GM08714 (cell line): ENCODE data around the gene DTX1.

Experiments
- H3K4me3 ChIP-seq: fragments of 200-500 bp; sonication (Bioruptor generic); 2 replicates; pipeline ENCODE4 v1.5.1; 2014; ENCODE audit warnings: mild to moderate bottlenecking, low read length, inconsistent platforms
- ZNF274 ChIP-seq: IDR thresholded peaks from 2 replicates; pipeline ENCODE4 v1.6.1; 2012; ENCODE audit warnings: mild to moderate bottlenecking, low read depth, low read length

DTX1 gene

DNA sequence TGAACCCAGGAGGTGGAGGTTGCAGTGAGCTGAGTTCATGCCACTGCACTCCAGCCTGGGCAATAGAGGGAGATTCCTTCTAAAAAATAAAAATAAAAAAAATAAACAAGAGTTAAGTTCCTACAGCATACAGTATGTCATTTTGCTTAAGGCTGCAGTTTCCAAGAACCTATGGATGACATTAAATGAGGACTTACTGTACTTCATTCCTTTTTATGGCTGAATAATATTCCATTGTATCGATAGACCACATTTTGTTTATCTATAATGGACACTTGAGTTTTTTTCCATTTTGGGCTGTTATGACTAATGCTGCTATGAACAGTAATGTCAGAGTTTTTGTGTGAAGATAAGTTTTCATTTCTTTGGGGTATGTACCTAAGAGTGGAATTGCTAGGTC lies 61.6 kb downstream of the DTX1 start:
- TF ChIP-seq ZNF274 = no peak
- no peak overlapping the region for H3K4me3 ChIP-seq

DNA sequence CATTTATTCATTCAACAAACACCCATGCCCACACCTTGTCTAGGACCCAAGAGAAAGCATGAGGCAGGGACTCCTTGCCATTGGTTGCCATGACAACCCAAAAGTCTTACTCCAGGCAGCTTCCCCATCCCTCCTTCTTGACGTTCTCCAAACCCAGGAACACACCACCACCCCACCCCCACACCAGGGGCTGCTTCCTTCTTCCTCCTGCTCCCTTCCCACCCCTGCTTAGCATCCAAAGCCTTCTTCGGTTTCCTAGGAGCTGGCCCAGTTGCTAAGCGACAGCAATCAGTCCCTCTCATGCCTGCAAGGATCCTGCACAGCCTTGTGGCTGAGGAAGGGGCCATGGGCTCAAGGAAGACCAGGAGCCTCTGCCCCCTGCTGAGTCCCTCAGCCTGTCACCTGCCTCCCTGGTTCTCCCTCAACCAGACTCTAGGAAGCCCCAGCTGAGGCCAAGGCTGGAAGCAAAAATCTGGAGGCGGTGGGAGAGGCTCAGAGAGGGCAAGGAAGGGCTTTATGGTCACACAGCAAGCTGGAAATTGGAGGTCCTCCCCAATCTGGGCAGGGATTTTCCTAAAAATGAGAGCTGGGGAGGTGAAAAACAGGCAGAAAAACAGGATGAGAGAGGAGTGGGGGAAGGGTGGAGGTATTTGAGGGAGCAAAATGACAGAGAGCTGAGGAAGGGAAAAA lies 63.6 kb downstream of the DTX1 start:
- TF ChIP-seq ZNF274 = no peak
- H3K4me3 ChIP-seq = no peak overlapping the region

DNA sequence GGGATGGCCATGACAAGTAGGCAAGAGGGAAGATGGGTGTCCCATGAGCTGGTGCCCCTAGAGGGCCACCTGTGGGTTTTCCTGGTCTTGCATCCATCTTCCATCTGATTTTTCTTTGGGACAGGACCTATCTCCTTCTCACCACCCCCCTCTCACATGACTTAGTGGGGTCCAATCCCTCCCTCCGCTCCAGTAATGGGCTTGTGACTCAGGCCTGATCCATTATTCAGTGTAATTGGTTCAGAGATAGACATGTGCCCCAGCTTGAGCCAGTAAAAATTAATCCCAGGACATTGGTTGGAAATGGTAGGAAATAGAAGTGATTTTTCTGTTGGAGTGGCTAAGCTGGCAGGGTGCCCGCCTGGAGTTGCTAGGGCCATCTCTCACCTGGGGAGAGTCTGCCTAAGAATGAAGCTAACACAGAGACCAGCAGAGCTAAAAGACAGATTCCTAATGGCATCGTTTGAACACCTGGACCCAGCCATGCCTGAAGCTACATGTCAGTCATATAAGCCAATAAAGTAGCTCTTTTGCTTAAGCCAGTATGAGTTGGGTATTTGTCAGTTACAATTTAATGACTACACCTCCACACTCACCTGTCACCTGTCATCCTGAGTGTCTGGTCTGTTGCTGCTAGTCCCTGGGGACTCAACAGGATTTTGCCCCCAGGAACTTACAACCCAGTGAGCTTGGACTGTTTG lies 64.3 kb downstream of the DTX1 start:
- H3K4me3 ChIP-seq = no peak overlapping the region
- TF ChIP-seq ZNF274 = no peak

DNA sequence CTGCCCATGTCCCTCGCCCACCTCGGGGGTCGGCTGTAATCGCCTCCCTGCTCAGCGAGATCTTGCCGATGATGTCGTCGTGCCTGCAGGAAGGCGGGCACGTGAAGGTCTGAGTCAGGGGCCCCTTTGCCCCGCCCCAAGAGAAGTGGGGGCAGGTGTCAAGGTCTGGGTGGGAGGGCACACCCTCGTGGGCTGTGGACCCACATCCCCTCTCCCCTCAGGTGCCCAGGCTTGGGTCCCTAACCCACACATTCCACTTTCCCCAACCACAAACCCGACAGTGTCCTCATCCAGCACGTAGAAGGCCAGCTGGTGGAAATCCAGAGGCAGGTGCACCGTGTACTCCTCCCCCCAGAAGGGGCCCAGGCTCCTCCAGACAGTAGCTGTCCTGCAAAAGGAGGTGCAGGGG lies 71.3 kb downstream of the DTX1 start:
- H3K4me3 ChIP-seq = no peak overlapping the region
- TF ChIP-seq ZNF274 = no peak

GRCh38 chr12:113128802-113129663 lies 72.5 kb downstream of the DTX1 start:
- TF ChIP-seq ZNF274 = no peak
- no peak overlapping the region for H3K4me3 ChIP-seq

GRCh38 chr12:113129664-113130456 lies 73.3 kb downstream of the DTX1 start:
- no peak overlapping the region for H3K4me3 ChIP-seq
- TF ChIP-seq ZNF274 = no peak

DNA sequence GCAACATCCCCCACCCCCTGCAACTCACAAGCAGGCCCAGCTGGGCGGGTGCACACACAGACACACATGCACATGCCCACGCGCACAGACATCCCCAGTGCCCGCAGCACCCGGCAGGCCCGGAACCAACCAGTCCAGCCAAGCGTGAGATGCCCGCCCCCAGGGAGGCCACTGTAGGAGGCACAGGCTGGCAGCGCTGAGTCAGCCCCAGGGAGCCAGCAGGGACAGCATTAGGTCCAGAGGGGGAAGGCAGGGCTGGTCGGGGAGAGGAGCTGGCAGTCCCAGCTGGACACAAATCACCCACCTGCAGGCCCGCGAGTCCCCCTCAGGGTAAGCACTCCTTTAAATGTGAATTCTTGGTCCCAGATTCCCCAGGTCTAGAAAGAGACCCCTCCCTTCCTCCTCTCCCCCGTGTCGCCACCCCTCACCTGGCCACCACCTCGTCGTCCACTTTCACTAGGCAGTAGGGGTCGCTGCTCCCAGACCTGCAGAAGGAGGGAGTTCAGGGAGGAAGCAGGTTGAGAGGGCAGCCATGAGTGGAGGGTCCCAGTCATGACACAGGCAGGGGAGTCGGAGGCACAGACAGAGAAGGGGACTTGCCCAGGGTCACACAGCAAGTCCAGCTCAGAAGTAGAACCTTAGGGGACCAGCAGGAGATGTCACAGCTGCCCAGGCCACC lies 74.1 kb downstream of the DTX1 start:
- no peak overlapping the region for H3K4me3 ChIP-seq
- no peak for TF ChIP-seq ZNF274

DNA sequence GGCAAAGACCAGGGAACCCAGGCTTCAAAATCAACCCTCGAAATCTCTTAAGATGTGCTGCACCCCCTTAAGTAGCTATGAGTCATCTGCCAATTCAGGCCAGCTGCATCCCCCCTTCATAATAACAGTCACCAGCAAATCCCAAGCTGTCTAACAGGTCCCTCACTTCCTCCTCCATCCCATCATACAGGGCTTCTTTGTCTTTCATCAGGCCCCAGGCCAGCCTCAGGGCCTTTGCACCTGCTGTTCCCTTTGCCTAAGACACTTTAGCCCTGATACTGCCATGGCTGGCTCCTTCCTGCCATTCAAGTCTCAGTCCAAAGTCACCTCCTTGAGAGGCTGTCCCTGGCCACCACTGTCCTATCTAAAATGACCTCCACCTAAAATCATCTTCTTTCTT lies 75.0 kb downstream of the DTX1 start:
- TF ChIP-seq ZNF274 = no peak
- no peak overlapping the region for H3K4me3 ChIP-seq

DNA sequence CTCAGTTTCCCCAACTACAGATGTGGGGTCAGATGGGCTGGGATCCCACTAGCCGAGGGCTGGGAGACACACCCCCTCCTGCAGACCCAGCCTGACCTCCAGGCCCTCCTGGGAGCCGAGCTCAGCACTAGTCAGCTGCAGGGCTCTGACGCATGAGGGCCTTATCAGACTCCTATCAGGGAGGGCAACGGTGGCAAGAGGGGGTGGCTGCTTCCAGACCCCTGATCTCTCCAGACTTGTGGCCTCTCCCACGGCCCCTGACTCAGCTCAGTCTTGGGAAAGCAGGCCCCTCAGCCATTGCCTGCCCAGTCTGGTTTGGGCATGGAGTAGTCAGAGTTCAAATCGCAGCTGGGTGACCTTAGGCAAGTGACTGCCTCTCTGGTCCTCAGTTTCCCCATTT lies 76.5 kb downstream of the DTX1 start:
- no peak overlapping the region for H3K4me3 ChIP-seq
- TF ChIP-seq ZNF274 = no peak

DNA sequence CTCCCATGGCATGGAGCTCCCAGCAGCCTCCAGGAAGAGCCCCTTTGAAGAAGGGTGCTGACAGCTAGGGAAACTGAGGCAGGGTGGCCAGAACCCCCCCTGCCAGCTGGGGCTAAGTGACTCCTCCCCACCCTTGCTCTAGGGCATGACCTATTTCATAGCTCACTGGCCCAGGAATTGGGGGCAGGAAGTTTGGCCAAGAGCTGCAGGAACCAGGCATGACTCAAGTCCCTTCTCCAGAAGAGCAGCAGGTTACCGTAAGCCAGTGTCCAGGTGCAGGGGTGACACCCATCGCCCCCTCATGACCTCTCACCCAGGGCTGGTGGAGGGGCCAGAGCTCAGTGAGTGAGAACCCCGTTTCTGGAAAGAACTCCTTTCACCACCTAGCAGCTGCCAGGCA lies 77.1 kb downstream of the DTX1 start:
- TF ChIP-seq ZNF274 = no peak
- no peak overlapping the region for H3K4me3 ChIP-seq

DNA sequence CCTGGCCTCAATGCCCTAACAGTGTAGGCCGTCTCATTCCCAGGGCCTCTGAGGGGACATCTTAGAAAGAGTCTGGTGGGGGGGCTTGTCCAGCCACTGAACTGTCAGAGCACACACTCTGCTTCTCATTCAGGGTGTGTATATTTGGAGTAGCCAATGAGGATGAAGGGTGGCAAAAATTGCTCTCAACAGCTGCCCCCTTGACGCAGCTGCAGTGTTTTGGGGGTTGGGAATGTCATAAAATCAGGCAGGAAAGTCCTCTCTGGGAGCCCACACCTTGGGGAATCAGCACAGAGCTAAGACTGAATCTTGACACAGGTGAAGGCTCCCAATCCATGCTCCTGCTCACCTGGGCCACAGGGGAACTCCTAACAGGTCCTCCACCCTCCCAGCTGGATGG lies 77.5 kb downstream of the DTX1 start:
- H3K4me3 ChIP-seq = no peak overlapping the region
- no peak for TF ChIP-seq ZNF274

- TF ChIP-seq ZNF274 = no peak
- H3K4me3 ChIP-seq = no peak overlapping the region
Measured at GRCh38 chr12:113134521-113134951, 78.0 kb downstream of the DTX1 start.
